GM12892 (cell line): ENCODE results near the gene ANKRD40.

Source experiments
- DNase-seq: peaks from one replicate; pipeline ENCODE4 v3.0.0; 2011; ENCODE audit not compliant: insufficient read length
- FAIRE-seq: peaks from 2 replicates; lab custom pipeline; 2011; peaks lifted over from hg19 to GRCh38; lab: Jason Lieb, UNC
- POLR2A ChIP-seq: IDR thresholded peaks from 2 replicates; pipeline ENCODE4 v1.6.1; 2011; ENCODE audit warnings: low read depth, low read length, control low read depth
- POLR2AphosphoS5 ChIP-seq: IDR thresholded peaks from 2 replicates; pipeline ENCODE4 v1.6.1; 2011; ENCODE audit warnings: low read depth, low read length, control low read depth
- TAF1 ChIP-seq: IDR thresholded peaks from 2 replicates; pipeline ENCODE4 v1.6.1; 2011; ENCODE audit warnings: low read depth, mild to moderate bottlenecking, control low read depth, low read length, borderline replicate concordance

ANKRD40 gene

GRCh38 chr17:50690887-50691549, 16.7 kb downstream of the ANKRD40 start:
- no peak for FAIRE-seq

DNA sequence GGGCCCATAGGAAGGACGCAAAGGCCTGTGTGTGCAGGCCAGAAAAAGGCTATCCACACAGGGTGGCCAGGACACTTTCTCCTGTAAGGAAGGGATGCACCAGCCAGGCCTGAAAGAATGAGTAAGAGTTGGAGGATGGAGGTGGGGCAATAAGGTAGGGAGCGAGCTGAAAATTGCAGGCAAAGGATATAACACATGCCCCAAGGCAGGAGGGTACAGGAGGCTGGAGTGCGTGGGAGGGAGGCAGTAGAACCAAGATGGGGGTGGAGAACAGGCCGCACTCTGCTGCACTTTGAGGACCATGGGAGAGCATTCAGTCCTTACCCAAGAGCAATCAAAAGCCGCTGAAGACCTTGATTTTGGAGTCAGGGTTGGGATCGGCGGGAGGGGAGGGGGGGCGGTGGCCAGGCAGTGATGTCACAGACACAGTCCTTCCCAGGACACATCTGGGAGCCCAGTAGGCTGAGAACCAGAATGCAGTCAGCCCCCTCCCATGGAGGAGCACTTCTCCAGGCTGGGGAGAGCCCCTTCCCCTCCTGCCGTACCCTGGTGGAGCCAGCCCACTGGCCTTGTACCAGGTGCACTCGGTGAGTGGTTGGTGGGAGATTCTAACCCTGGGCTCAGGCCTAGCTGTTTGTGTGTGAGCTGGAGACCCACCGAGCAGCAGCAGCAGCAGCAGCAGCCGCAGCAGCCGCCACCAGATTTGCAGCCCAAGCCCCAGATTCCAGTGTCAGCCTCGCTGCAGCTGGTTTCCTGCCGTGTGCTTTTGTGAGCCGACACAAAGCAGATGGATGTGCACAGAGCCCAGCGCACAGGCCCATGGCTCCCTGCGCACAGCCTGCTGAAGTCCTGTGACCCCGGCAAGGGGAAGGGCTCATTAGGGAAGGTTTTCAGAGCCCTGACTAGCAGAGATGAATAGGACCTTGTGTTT, 17.5 kb downstream of the ANKRD40 start:
- TF ChIP-seq TAF1 (no peak), POLR2A (no peak), POLR2AphosphoS5 (no peak)
- FAIRE-seq (no peak), DNase-seq (no peak)

More at GRCh38 chr17:50690887-50691549, 16.7 kb downstream of the ANKRD40 start:
- DNase-seq: no peak
- no peak for TF ChIP-seq TAF1
- no peak for TF ChIP-seq POLR2AphosphoS5
- TF ChIP-seq POLR2A: no peak

DNA sequence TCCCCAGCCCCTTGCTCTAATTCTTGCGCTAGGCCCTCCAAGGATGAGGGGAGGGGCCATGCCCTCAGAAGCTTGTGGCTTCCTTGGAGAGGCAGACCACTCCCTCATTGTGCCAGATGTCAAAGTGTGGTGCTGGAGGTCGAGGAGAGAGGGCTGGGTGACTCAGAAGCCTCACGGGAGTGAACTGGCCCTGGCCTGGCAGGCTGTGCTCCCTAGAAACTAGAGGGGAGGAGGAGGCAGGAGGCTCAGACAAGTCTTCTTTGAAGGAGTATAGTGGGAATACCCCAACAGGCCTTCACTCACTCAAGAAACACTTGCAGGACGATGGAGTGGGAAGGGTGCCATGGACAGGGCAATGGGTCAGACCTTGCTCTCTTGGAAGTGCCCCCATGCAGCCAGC, 18.5 kb downstream of the ANKRD40 start:
- no peak for DNase-seq
- FAIRE-seq: no peak
- TF ChIP-seq POLR2AphosphoS5: no peak
- no peak for TF ChIP-seq POLR2A
- TF ChIP-seq TAF1: no peak

- no peak for FAIRE-seq
- TF ChIP-seq POLR2A: no peak
- DNase-seq: no peak
These were observed 19.5 kb downstream of the ANKRD40 start for GRCh38 chr17:50688245-50688644.

GRCh38 chr17:50687200-50688066, 20.3 kb downstream of the ANKRD40 start:
- TF ChIP-seq TAF1 (no peak), POLR2AphosphoS5 (no peak), POLR2A (no peak)
- DNase-seq (no peak), FAIRE-seq (no peak)

DNA sequence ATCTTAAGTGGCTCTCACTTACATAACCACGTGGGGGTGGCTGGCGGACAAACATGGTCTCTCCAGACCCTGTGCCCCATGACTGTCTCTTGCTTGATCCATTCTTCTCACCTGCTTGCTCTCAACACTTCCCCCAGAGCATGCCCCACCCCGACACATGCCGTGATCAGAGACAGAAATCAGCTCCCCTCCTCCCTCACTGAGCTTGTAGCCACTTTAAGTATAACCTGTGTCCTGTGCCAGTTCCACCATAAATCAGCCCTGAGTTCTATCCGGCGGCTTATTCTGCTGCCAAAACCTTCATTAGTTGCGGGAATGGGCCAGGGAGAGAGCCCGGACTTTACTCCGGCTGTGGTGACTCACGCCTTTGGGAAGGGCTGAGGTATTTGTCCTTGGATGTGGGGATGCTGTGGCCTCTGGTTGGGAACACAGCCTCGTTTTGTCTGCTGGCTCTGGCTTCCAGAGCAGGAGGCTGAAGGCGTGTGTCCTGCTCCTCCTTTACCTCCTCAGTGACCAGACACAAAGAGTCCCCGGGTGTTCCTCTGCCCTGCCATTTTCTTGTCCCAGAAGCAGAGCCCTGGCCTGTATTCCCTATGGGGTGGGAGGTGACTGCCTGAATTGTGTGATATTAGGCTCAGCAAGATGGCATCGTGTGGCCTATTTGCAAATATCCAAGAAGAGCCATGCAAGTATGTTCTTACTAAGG, 21.1 kb downstream of the ANKRD40 start:
- FAIRE-seq (no peak), DNase-seq (no peak)
- TF ChIP-seq TAF1: no peak
- TF ChIP-seq POLR2A: no peak
- TF ChIP-seq POLR2AphosphoS5: no peak

DNA sequence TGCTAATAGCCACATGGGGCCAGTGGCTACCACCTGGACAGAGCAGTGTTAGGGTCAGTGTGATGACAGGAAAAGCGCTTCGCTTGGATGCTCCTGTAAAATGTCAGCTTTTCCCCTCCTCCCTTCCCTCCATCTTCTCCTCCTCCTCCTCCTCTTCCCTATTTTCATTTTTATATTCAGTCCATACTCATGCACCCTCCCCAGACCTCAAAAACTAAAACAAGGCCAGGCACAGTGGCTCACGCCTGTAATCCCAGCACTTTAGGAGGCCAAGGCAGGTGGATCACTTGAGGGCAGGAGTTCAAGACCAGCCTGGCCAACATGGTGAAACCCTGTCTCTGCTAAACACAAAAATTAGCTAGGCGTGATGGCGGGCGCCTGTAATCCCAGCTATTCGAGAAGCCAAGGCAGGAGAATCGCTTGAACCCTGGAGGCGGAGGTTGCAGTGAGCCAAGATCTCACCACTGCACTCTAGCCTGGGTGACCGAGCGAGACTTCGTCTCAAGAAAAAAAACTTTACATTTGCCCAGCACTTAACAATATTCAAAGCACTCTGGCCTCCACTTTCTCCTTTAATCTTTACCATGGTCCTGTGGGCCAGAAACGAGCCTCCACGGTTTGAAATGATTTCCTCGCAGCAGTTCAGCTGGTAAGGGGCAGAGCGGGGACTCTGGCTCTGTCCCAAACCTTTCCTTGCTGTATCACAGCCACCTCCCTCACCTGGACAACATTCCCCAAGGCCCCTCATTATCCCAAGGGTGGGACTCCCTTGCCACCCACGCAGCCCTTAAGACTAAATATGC, 21.8 kb downstream of the ANKRD40 start:
- TF ChIP-seq TAF1 (no peak), POLR2A (no peak), POLR2AphosphoS5 (no peak)
- DNase-seq (no peak), FAIRE-seq (no peak)

DNA sequence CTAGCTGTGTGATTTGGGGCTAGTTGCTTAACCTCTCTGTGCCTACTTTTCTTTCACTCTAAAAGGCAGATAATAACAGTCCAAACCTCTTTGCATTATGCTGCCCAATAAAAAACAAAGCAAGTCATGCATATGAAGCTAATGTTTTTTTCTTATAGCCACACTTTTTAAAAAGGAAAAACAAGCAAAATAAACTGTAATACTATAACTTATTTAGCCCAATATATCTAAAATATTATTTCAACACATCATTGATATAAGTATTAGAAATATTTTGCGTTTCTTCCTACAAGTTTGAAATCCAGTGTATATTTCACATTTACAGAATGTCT, 22.4 kb downstream of the ANKRD40 start:
- DNase-seq: no peak
- no peak for FAIRE-seq
- no peak for TF ChIP-seq POLR2A
- no peak for TF ChIP-seq POLR2AphosphoS5
- no peak for TF ChIP-seq TAF1

GRCh38 chr17:50684612-50685333, 22.9 kb downstream of the ANKRD40 start:
- no peak for FAIRE-seq
- no peak for DNase-seq
- no peak for TF ChIP-seq TAF1
- no peak for TF ChIP-seq POLR2AphosphoS5
- no peak for TF ChIP-seq POLR2A

DNA sequence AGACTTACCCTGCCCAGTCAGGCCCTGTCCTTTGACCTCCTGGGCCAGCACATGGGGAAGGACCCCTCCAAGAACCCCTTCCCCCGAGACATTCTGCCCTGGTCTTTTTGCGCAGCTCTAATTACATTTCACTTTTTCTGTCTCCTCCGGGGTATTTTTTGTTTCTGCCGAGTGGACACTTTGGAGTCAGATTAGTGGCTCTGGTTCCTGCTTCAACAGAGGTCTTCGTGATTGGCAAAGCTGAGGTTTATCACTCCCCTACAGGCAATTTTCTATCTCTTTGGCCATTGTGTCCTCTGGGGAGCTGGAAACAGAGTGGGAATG, 23.5 kb downstream of the ANKRD40 start:
- no peak for DNase-seq
- TF ChIP-seq TAF1 (no peak), POLR2A (no peak), POLR2AphosphoS5 (no peak)
- no peak for FAIRE-seq
